H1 (cell line): ENCODE data around the gene SIK3. TPM values are rescaled to one million over a fixed set of nuclear protein-coding genes. Genes with fewer than 3 reads are reported as not detected.

Experiments
- CTCF ChIA-PET: fragments of 300-600 bp; sonication (Branson Sonifier 250); formaldehyde crosslinking; loops from one replicate; lab custom pipeline; 2021; ENCODE audit not compliant: partially characterized antibody; lab: Charles Lee
- POLR2A ChIA-PET: fragments of 300-600 bp; sonication (Branson Sonifier 250); formaldehyde crosslinking; loops from one replicate; lab custom pipeline; 2021; ENCODE audit warnings: inconsistent platforms; ENCODE audit not compliant: partially characterized antibody; lab: Charles Lee
- DNase-seq, 2 experiments: peaks; one replicate each; pipeline versions ENCODE4 v3.0.0 to v3.0.0-alpha.2; 2010 to 2022; ENCODE audit warnings: low spot score in 2 of 2, low read depth in 1 of 2, mixed read lengths in 1 of 2
- FAIRE-seq: peaks from 2 replicates; lab custom pipeline; 2011; peaks lifted over from hg19 to GRCh38; lab: Jason Lieb, UNC
- H2AFZ ChIP-seq: 2 replicates; pipeline ENCODE4 v1.8.1; 2012; ENCODE audit warnings: low read length, inconsistent platforms
- H2AK5ac ChIP-seq: 2 replicates; pipeline ENCODE4 v1.6.1; 2013; ENCODE audit warnings: low read depth, low read length
- H2BK120ac ChIP-seq: replicated peaks from 2 replicates; pipeline ENCODE3; 2013; ENCODE audit warnings: low read depth, low read length, inconsistent platforms
- H2BK12ac ChIP-seq: 2 replicates; pipeline ENCODE4 v1.6.1; 2013; ENCODE audit warnings: low read depth, low read length
- H2BK15ac ChIP-seq: 2 replicates; pipeline ENCODE4 v1.6.1; 2013; ENCODE audit warnings: low read length
- H2BK20ac ChIP-seq: 2 replicates; pipeline ENCODE4 v1.6.1; 2013; ENCODE audit warnings: low read length
- H2BK5ac ChIP-seq: 2 replicates; pipeline ENCODE4 v1.6.1; 2013; ENCODE audit warnings: low read depth, low read length
- H3K14ac ChIP-seq: 2 replicates; pipeline ENCODE4 v1.6.1; 2013; ENCODE audit warnings: inconsistent platforms; ENCODE audit not compliant: insufficient read length
- H3K18ac ChIP-seq: 2 replicates; pipeline ENCODE4 v1.6.1; 2013; ENCODE audit warnings: low read length; ENCODE audit errors: extremely low read depth
- H3K23ac ChIP-seq: 2 replicates; pipeline ENCODE4 v1.6.1; 2013; ENCODE audit warnings: inconsistent platforms; ENCODE audit not compliant: insufficient read length
- H3K23me2 ChIP-seq: 2 replicates; pipeline ENCODE4 v1.6.1; 2013; ENCODE audit warnings: low read depth, low read length
- H3K27ac ChIP-seq: 2 replicates; pipeline ENCODE4 v1.6.1; 2011; ENCODE audit warnings: low read depth, low read length, inconsistent platforms
- H3K27me3 ChIP-seq, 4 experiments: replicated peaks in 1 of 4; 1 replicate in 1 of 4; 2 replicates in 3 of 4; pipeline versions ENCODE4 v1.6.1 to v1.8.1; 2011 to 2013; ENCODE audit warnings: low read length in 3 of 4, mild to moderate bottlenecking in 3 of 4, inconsistent platforms in 2 of 4, mixed read lengths in 2 of 4, moderate library complexity in 1 of 4; ENCODE audit not compliant: control insufficient read depth in 3 of 4, insufficient read depth in 3 of 4; ENCODE audit errors: extremely low read depth in 1 of 4
- H3K36me3 ChIP-seq, 4 experiments: 2 replicates each; pipeline versions ENCODE4 v1.6.1 to v1.8.1; 2011 to 2013; ENCODE audit warnings: mild to moderate bottlenecking in 4 of 4, low read length in 3 of 4, moderate library complexity in 2 of 4, control low read depth in 1 of 4, inconsistent platforms in 1 of 4; ENCODE audit not compliant: insufficient read depth in 4 of 4, control insufficient read depth in 2 of 4
- H3K4ac ChIP-seq: replicated peaks from 2 replicates; pipeline ENCODE3; 2013; ENCODE audit warnings: low read length, low read depth, mixed read lengths, inconsistent platforms; ENCODE audit not compliant: insufficient read length
- H3K4me1 ChIP-seq, 4 experiments: replicated peaks in 1 of 4; 1 replicate in 1 of 4; 2 replicates in 3 of 4; pipeline versions ENCODE4 v1.6.1 to v1.8.1; 2011 to 2013; ENCODE audit warnings: low read length in 3 of 4, inconsistent platforms in 2 of 4, mixed read lengths in 1 of 4; ENCODE audit not compliant: insufficient read depth in 4 of 4, control insufficient read depth in 3 of 4
- H3K4me2 ChIP-seq, 2 experiments: 2 replicates each; pipeline versions ENCODE4 v1.6.1 to v1.8.1; 2011 to 2013; ENCODE audit warnings: low read depth in 2 of 2, low read length in 2 of 2, control low read depth in 1 of 2, inconsistent platforms in 1 of 2, mild to moderate bottlenecking in 1 of 2; ENCODE audit not compliant: insufficient read depth in 1 of 2
- H3K4me3 ChIP-seq, 4 experiments: fragments of 200-600, 300-600 bp in 1 of 4; sonication (generic), shearing (Covaris generic), sonication (Bioruptor Twin) in 1 of 4; 2 replicates each; pipeline versions ENCODE4 v1.5.1 to v1.8.1; 2011 to 2016; ENCODE audit warnings: low read length in 4 of 4, low read depth in 3 of 4, control low read depth in 2 of 4, inconsistent platforms in 2 of 4, mild to moderate bottlenecking in 2 of 4, mixed read lengths in 1 of 4, moderate library complexity in 1 of 4; ENCODE audit not compliant: insufficient read depth in 2 of 4; ENCODE audit errors: extremely low read depth in 1 of 4
- H3K56ac ChIP-seq: replicated peaks from 2 replicates; pipeline ENCODE3; 2013; ENCODE audit warnings: low read depth, mild to moderate bottlenecking, mixed read lengths, low read length, inconsistent platforms; ENCODE audit not compliant: insufficient read length
- H3K79me1 ChIP-seq: 2 replicates; pipeline ENCODE4 v1.6.1; 2013; ENCODE audit warnings: low read depth, low read length, control low read depth
- H3K79me2 ChIP-seq, 2 experiments: 2 replicates each; pipeline versions ENCODE4 v1.6.1 to v1.8.1; 2012 to 2013; ENCODE audit warnings: low read length in 2 of 2, mild to moderate bottlenecking in 2 of 2, inconsistent platforms in 1 of 2; ENCODE audit not compliant: insufficient read depth in 2 of 2, control insufficient read depth in 1 of 2
- H3K9ac ChIP-seq, 4 experiments: replicated peaks in 1 of 4; 1 replicate in 1 of 4; 2 replicates in 3 of 4; pipeline versions ENCODE4 v1.6.1 to v1.8.1; 2011 to 2013; ENCODE audit warnings: low read depth in 3 of 4, low read length in 3 of 4, control low read depth in 2 of 4, mild to moderate bottlenecking in 2 of 4, moderate library complexity in 2 of 4, inconsistent platforms in 1 of 4; ENCODE audit errors: extremely low read depth in 1 of 4
- H3K9me3 ChIP-seq, 2 experiments: 2 replicates each; pipeline versions ENCODE4 v1.6.1 to v1.8.1; 2012 to 2013; ENCODE audit warnings: mild to moderate bottlenecking in 2 of 2, moderate library complexity in 2 of 2, control low read depth in 1 of 2, inconsistent platforms in 1 of 2, low read depth in 1 of 2, low read length in 1 of 2, mixed read lengths in 1 of 2; ENCODE audit not compliant: insufficient read depth in 2 of 2
- H4K20me1 ChIP-seq, 2 experiments: replicated peaks in 1 of 2; 2 replicates each; pipeline versions ENCODE3 to v1.8.1; 2011 to 2013; ENCODE audit warnings: inconsistent platforms in 2 of 2, low read length in 2 of 2, mild to moderate bottlenecking in 1 of 2; ENCODE audit not compliant: insufficient read depth in 2 of 2, control insufficient read depth in 1 of 2
- H4K5ac ChIP-seq: 2 replicates; pipeline ENCODE4 v1.6.1; 2013; ENCODE audit warnings: low read length, low read depth, mixed read lengths, inconsistent platforms; ENCODE audit not compliant: insufficient read length
- H4K8ac ChIP-seq: 2 replicates; pipeline ENCODE4 v1.8.0; 2013; ENCODE audit warnings: mild to moderate bottlenecking, moderate library complexity, low read length, inconsistent platforms; ENCODE audit not compliant: insufficient read depth; ENCODE audit errors: extremely low read depth
- H4K91ac ChIP-seq: replicated peaks from 2 replicates; pipeline ENCODE3; 2013; ENCODE audit warnings: low read length, mixed read lengths, inconsistent platforms; ENCODE audit not compliant: insufficient read length
- CTCF ChIP-seq, 3 experiments: IDR thresholded peaks; 1 replicate in 2 of 3; 2 replicates in 1 of 3; pipeline versions ENCODE4 v1.5.1 to v1.6.1; 2011; ENCODE audit warnings: low read length in 3 of 3, mild to moderate bottlenecking in 3 of 3, inconsistent platforms in 2 of 3, low read depth in 1 of 3, moderate library complexity in 1 of 3; ENCODE audit not compliant: insufficient read depth in 1 of 3; ENCODE audit errors: control extremely low read depth in 1 of 3
- E2F6 ChIP-seq: IDR thresholded peaks from 2 replicates; pipeline ENCODE4 v1.6.1; 2012; ENCODE audit warnings: inconsistent platforms
- GTF2F1 ChIP-seq: IDR thresholded peaks from 2 replicates; pipeline ENCODE4 v1.6.1; 2012; ENCODE audit warnings: low read depth, low read length, improper control_type of control experiment, borderline replicate concordance
- KDM4A ChIP-seq: IDR thresholded peaks from one replicate; pipeline ENCODE4 v1.7.1; 2012; ENCODE audit warnings: low read depth, mild to moderate bottlenecking, moderate library complexity, low read length, inconsistent platforms; ENCODE audit not compliant: severe bottlenecking
- POLR2A ChIP-seq, 2 experiments: IDR thresholded peaks; 1 replicate in 1 of 2; 2 replicates in 1 of 2; pipeline ENCODE4 v1.6.1; 2011; ENCODE audit warnings: low read depth in 2 of 2, low read length in 2 of 2, mild to moderate bottlenecking in 2 of 2; ENCODE audit errors: control extremely low read depth in 1 of 2
- SIX5 ChIP-seq: IDR thresholded peaks from 2 replicates; pipeline ENCODE4 v1.6.1; 2011; ENCODE audit warnings: mild to moderate bottlenecking, low read depth, low read length
- SP4 ChIP-seq: IDR thresholded peaks from 2 replicates; pipeline ENCODE4 v1.6.1; 2012; ENCODE audit warnings: low read length, inconsistent platforms
- TBP ChIP-seq: IDR thresholded peaks from 2 replicates; pipeline ENCODE4 v1.6.1; 2011; ENCODE audit warnings: low read depth, low read length, improper control_type of control experiment
- TEAD4 ChIP-seq: IDR thresholded peaks from 2 replicates; pipeline ENCODE4 v1.6.1; 2012; ENCODE audit warnings: low read depth, low read length, inconsistent platforms, mixed read lengths
- WGBS, 2 experiments: shearing (Covaris generic) in 1 of 2; methylation state at CpG; one replicate each; pipeline versions ENCODE4 v1.1.6 to v1.1.7; 2013 to 2015; ENCODE audit warnings: low lambda C conversion rate in 2 of 2, mixed read lengths in 2 of 2, inconsistent platforms in 1 of 2, low coverage in 1 of 2, missing lambda C conversion rate in 1 of 2; ENCODE audit not compliant: insufficient replicate concordance in 2 of 2, insufficient coverage in 1 of 2, insufficient read length in 1 of 2; ENCODE audit errors: extremely low coverage in 1 of 2, missing lambda C conversion rate in 1 of 2; 5-methylcytosine and 5-hydroxymethylcytosine counted together
- polyA plus RNA-seq, 7 experiments: library from polyadenylated mRNA; depleted of rRNA in 3 of 7; stranded (reverse) in 5 of 7; unstranded in 2 of 7; fragments of >200 nt in 5 of 7; fragments of 200-250 nt in 2 of 7; gene quantifications; 1 replicate in 5 of 7; 2 replicates in 1 of 7; 4 replicates in 1 of 7; pipeline versions ENCODE4 v1.2.1 to v1.2.3, GENCODE V29; 2011 to 2013; ENCODE audit warnings: missing spikeins in 2 of 7, mixed read lengths in 2 of 7
- total RNA-seq: library from RNA; stranded (reverse); fragmentation: NEBNext Ultra II Directional; extraction: Animal tissue kit (Norgen Biotek cat#: 25700); gene quantifications from 2 replicates; pipeline ENCODE4 v1.2.1, GENCODE V29; 2021

The SIK3 gene
- total and polyA plus RNA-seq, 2 of the 8 experiments (the other 6 are each of a cell fraction or from before 2014, with no cell fraction given): 19.9 to 32.1 TPM

- Histone ChIP-seq H3K9me3 (no peaks in the 10 kb centered on the region; a peak in 1 of 4 replicates), H3K14ac (no peak overlapping the region), H2BK20ac (no peak overlapping the region), H3K4me2 (peak overlapping the region; percentile 80), H3K36me3 (no peaks in the 10 kb centered on the region), H3K9ac (0 out of 7 replicates have a peak overlapping the region, but pooled peaks of 3 of the 4 experiments have one; percentile 5 to 17 (median 9)), H3K27me3 (peaks cover 0 to 7% (median 5%) of the 10 kb centered on the region in 4 experiments; a peak in 3 of 7 replicates), H3K79me2 (no peaks in the 10 kb centered on the region), H2AFZ (no peak overlapping the region), H3K23ac (no peak overlapping the region), H3K79me1 (no peaks in the 10 kb centered on the region), H2BK120ac (no peak overlapping the region), H4K5ac (no peak overlapping the region), H4K91ac (no peak overlapping the region), H2BK5ac (peak overlapping the region; percentile 44; the same call in 1 of the 2 replicates), H2BK12ac (peak overlapping the region; percentile 90; the same call in 1 of the 2 replicates), H4K20me1 (no peaks in the 10 kb centered on the region), H2BK15ac (peak overlapping the region; percentile 99; the same call in 1 of the 2 replicates), H3K4me3 (peak overlapping the region; percentile 42 to 64 (median 50)), H3K27ac (no peak overlapping the region), H3K23me2 (peaks cover 3% of the 10 kb centered on the region; the same call in 1 of the 2 replicates), H3K4ac (peak overlapping the region; percentile 0), H4K8ac (no peak overlapping the region), H3K56ac (no peak overlapping the region), H2AK5ac (no peak overlapping the region), H3K4me1 (peaks cover 0 to 24% (median 4%) of the 10 kb centered on the region in 4 experiments; a peak in 5 of 7 replicates), H3K18ac (peak overlapping the region; percentile 99)
- DNase-seq: no peak
- CTCF ChIA-PET: interaction anchor here (0.6 to 12.2 kb wide), 27 partner anchors 13 to 1621 kb away, joined by 3 to 237 read pairs (median 5); partner anchors contain the start of genes APOA4, APOA5 and ZPR1
- 53% methylated on average over 25 of the region's 28 CpGs; no CpG with 5 or more reads in 1 of the 2 experiments for WGBS, 2 experiments
- FAIRE-seq: no peak
- POLR2A ChIA-PET: interaction anchor here (0.6 to 2.9 kb wide), 8 partner anchors 12 to 309 kb away, joined by 3 to 16 read pairs (median 4); partner anchors contain the start of genes APOA5, PAFAH1B2 and ZPR1
- TF ChIP-seq TEAD4 (no peak), CTCF (IDR thresholded peaks at IDR 0.05; ENCODE audit: control extremely low read depth in 1 of 3, insufficient read depth in 1 of 3, low read depth in 1 of 3, low read length in 3 of 3) (no peak), SIX5 (no peak), KDM4A (no peak), E2F6 (no peak), GTF2F1 (no peak), SP4 (no peak), POLR2A (IDR thresholded peaks at IDR 0.05; ENCODE audit: control extremely low read depth in 1 of 2, low read depth in 2 of 2, low read length in 2 of 2) (no peak), TBP (no peak)
Observed at GRCh38 chr11:116835042-116835772, 263.0 kb downstream of the SIK3 start.
